Measurements from ENCODE around the gene SLC12A7.

SLC12A7 gene

DNA sequence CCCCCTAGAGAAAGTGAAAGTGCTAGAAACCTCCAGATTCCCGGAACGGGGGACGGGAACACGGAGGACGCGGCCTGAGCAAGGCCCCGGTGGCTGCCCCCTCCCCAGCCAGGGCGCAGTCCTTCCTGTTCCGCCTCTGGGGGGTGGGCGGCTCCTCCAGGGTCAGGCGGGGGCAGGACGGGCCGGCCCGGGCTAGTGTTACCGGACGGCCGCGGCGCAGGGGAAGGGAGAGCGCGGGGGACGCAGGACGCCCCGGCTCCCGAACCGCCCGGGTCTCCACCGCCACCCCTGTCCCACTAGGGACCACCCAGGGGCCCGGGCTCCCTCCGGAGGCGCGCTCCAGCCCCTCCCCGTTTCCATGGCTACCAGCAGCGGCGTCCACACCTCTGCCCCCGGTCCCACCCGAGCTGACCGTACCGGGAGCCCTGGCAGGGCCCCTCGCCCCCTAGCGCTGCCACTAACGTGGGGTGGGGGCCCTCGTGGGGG lies 579 bp downstream of the SLC12A7 start (continued):
- TF ChIP-seq WT1 (tag by site-specific recombination; IDR thresholded peaks at IDR 0.05) (no peak), ZNF747 (tag by site-specific recombination; IDR thresholded peaks at IDR 0.05) (no peak), ZNF521 (tag by site-specific recombination; IDR thresholded peaks at IDR 0.05) (no peak), ZNF843 (tag by site-specific recombination; IDR thresholded peaks at IDR 0.05) (no peak), ZNF10 (tag by site-specific recombination; IDR thresholded peaks at IDR 0.05) (no peak), ZNF660 (tag by site-specific recombination; IDR thresholded peaks at IDR 0.05) (no peak)
- TF ChIP-seq, protein P1, sequence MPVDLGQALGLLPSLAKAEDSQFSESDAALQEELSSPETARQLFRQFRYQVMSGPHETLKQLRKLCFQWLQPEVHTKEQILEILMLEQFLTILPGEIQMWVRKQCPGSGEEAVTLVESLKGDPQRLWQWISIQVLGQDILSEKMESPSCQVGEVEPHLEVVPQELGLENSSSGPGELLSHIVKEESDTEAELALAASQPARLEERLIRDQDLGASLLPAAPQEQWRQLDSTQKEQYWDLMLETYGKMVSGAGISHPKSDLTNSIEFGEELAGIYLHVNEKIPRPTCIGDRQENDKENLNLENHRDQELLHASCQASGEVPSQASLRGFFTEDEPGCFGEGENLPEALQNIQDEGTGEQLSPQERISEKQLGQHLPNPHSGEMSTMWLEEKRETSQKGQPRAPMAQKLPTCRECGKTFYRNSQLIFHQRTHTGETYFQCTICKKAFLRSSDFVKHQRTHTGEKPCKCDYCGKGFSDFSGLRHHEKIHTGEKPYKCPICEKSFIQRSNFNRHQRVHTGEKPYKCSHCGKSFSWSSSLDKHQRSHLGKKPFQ (tag by site-specific recombination; IDR thresholded peaks at IDR 0.05) = no peak

DNA sequence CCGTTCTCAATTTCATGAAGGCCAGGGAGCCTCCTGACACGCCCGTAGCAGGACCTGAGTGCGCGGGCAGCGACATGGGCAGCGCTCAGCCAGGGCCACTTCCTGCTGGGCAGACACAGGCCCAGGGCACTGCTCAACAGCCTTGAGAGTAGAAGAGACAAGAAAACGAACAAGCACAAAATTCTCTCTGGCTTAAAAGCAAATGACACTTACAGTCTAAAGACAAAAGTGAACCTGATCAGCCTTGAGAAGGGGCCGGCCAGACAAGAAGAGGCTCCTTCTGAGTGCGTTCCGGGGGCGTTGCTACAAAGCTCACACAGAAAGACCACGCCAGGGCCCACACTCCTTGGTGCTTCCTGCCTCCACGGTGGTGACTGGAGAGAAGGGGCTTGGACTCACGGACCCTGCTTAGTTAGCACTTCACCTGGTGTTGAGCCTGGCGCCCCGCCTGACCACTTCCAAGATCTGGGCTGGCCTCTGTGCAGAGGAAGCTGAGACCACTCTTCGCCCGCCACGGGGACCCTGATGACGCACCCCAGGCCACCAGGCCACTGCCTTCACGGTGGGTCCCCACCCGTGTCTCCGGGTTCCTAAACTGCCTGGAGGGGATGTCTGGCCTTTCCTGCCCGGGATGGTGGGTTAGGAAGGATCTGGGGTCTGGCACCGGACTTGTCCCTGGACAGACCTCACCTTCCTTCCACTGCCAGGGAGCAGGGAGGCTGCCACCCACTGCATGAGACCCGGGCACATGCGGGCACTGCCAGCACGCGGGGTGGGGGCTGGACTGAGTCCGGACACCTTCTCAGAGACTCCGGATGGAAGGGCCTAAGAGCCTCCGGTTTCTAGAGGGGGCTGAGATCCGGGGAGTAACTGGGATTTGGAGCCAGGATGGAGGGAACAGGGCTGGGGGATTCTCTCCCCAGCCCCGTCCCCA lies 1.3 kb downstream of the SLC12A7 start:
- H3K36me3 ChIP-seq (ENCODE audit: control insufficient read depth in 2 of 2, insufficient read depth in 1 of 2, low read length in 2 of 2) = peaks cover 0 to 5% of the 10 kb centered on the region in 2 experiments; a peak in 1 of 3 replicates
- ChIA-PET CTCF (interaction anchor here (1.0 to 1.5 kb wide), 3 partner anchors 28 to 187 kb away, joined by 3 read pairs; no protein-coding TSS in a partner anchor), POLR2A (interaction anchor here (0.8 kb wide), 1 partner anchor 15 kb away, joined by 3 read pairs; no protein-coding TSS in a partner anchor)
- no peak for TF ChIP-seq ZNF416 (tag by site-specific recombination; IDR thresholded peaks at IDR 0.05)
- TF ChIP-seq ZNF654 (tag by site-specific recombination; IDR thresholded peaks at IDR 0.05; ENCODE audit: low read depth) = no peak
- TF ChIP-seq, protein P2, sequence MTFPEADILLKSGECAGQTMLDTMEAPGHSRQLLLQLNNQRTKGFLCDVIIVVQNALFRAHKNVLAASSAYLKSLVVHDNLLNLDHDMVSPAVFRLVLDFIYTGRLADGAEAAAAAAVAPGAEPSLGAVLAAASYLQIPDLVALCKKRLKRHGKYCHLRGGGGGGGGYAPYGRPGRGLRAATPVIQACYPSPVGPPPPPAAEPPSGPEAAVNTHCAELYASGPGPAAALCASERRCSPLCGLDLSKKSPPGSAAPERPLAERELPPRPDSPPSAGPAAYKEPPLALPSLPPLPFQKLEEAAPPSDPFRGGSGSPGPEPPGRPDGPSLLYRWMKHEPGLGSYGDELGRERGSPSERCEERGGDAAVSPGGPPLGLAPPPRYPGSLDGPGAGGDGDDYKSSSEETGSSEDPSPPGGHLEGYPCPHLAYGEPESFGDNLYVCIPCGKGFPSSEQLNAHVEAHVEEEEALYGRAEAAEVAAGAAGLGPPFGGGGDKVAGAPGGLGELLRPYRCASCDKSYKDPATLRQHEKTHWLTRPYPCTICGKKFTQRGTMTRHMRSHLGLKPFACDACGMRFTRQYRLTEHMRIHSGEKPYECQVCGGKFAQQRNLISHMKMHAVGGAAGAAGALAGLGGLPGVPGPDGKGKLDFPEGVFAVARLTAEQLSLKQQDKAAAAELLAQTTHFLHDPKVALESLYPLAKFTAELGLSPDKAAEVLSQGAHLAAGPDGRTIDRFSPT (tag by site-specific recombination; IDR thresholded peaks at IDR 0.05) = peak; percentile 86
- 0 out of 2 replicates have a peak, but pooled peaks have one; percentile 19 for TF ChIP-seq ZFHX2 (tag by site-specific recombination; conservative IDR thresholded peaks at IDR 0.05)
- H3K27ac ChIP-seq (ENCODE audit: extremely low read depth, low read depth, low read length) = peak overlapping the region; percentile 75; the same call in 1 of the 2 replicates
- no peaks in the 10 kb centered on the region for H3K9me3 ChIP-seq (ENCODE audit: control insufficient read depth, insufficient read depth, low read depth, low read length)
- peaks cover 5% of the 10 kb centered on the region; the same call in 1 of the 2 replicates for H3K4me1 ChIP-seq (ENCODE audit: control insufficient read depth, insufficient read depth, low read length)
- peak overlapping the region; percentile 65 for H3K4me3 ChIP-seq (ENCODE audit: low read depth, low read length)

DNA sequence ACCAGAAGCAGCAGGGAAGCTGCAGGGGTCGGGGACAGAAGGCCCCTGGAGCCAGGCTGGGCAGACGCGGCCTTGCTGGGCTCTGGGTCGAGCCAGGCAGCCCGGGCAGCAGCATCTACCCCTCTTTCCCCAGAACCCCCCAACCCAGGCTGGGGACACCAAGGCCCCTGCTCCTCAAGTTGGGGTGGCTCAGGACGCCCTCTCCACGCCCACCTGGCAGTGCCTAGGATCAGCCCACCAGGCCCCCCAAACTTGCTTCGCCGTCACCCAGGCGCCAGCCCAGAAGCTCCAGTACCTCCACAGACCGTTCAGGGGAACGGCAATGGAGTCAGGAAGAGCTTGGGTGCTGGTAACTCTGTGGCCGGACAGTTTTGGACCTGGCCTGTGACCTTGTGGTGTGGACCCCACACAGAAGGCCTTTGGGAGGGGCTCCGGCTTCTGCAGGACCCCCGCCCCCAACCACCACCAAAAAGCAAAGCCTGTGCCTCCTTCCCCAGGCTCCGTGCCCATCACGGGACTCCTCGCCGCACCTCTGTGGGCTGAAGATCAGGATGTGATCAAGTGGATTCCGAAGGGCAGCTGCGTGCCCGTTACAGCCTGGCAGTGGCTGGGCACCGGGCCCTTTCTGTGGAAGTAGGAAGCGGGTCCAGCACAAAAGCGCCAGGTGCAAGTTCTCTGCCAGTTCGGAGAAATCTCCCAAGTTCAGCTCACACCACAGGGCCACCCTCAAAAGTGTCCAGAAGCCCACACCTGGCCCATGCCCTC lies 2.1 kb downstream of the SLC12A7 start:
- ChIA-PET CTCF (interaction anchor here (1.0 to 2.3 kb wide), 4 partner anchors 8 to 186 kb away, joined by 3 to 7 read pairs (median 3); no protein-coding TSS in a partner anchor), POLR2A (interaction anchor here (0.8 kb wide), 1 partner anchor 16 kb away, joined by 3 read pairs; no protein-coding TSS in a partner anchor)
- Histone ChIP-seq H3K4me3 (ENCODE audit: low read depth, low read length) (no peak overlapping the region), H3K36me3 (ENCODE audit: control insufficient read depth in 2 of 2, insufficient read depth in 1 of 2, low read length in 2 of 2) (peaks cover 0 to 5% of the 10 kb centered on the region in 2 experiments; a peak in 1 of 3 replicates), H3K27ac (ENCODE audit: extremely low read depth, low read depth, low read length) (no peak overlapping the region), H3K4me1 (ENCODE audit: control insufficient read depth, insufficient read depth, low read length) (peaks cover 5% of the 10 kb centered on the region; the same call in 1 of the 2 replicates), H3K9me3 (ENCODE audit: control insufficient read depth, insufficient read depth, low read depth, low read length) (no peaks in the 10 kb centered on the region)
- TF ChIP-seq ZNF174 (tag by site-specific recombination; IDR thresholded peaks at IDR 0.05) = no peak
- TF ChIP-seq ZFP37 (tag by site-specific recombination; IDR thresholded peaks at IDR 0.05) = no peak
- no peak for TF ChIP-seq ZNF184 (tag by site-specific recombination; IDR thresholded peaks at IDR 0.05)
- peak; percentile 38 for TF ChIP-seq GLIS2 (tag by site-specific recombination; IDR thresholded peaks at IDR 0.05)
